ENCODE measurements around the gene LIPK. TPM values are rescaled to one million over a fixed set of nuclear protein-coding genes. Genes with fewer than 3 reads are reported as not detected.

The LIPK gene
- total RNA-seq, 1 donor from 2014 or later: not detected

DNA sequence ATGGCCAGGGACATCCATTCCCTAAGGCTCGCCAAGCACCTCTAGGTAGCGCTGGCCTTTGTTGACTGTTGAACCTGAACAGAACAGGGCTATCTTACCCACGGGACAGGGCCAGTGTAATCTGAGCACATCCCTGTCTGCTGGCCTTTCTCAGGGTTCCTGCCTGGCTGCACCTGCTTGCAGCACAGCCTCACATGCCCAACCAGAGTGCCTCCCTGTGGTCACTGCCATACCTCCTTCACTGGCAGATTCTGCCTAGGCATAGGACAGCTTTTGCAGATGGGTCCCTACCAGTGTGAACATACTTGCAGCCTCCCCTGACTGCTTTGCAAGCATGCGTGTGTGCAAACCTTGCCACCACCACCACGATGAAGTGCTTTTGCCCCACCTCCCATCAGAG is 38.0 kb downstream of the LIPK start:
- H3K4me3 ChIP-seq (ENCODE audit: low read depth, low read length): no peak overlapping the region
- TF ChIP-seq, protein P1, sequence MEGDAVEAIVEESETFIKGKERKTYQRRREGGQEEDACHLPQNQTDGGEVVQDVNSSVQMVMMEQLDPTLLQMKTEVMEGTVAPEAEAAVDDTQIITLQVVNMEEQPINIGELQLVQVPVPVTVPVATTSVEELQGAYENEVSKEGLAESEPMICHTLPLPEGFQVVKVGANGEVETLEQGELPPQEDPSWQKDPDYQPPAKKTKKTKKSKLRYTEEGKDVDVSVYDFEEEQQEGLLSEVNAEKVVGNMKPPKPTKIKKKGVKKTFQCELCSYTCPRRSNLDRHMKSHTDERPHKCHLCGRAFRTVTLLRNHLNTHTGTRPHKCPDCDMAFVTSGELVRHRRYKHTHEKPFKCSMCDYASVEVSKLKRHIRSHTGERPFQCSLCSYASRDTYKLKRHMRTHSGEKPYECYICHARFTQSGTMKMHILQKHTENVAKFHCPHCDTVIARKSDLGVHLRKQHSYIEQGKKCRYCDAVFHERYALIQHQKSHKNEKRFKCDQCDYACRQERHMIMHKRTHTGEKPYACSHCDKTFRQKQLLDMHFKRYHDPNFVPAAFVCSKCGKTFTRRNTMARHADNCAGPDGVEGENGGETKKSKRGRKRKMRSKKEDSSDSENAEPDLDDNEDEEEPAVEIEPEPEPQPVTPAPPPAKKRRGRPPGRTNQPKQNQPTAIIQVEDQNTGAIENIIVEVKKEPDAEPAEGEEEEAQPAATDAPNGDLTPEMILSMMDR (IDR thresholded peaks at IDR 0.05; ENCODE audit: insufficient read depth, low read length, poor library complexity, severe bottlenecking): peak; percentile 18
- DNase-seq (ENCODE audit: low read depth): no peak
- no peaks in the 10 kb centered on the region for H3K36me3 ChIP-seq (ENCODE audit: control insufficient read depth, insufficient read depth, low read length)
- no peaks in the 10 kb centered on the region for H3K27me3 ChIP-seq (ENCODE audit: control insufficient read depth, insufficient read depth, low read length)

DNA sequence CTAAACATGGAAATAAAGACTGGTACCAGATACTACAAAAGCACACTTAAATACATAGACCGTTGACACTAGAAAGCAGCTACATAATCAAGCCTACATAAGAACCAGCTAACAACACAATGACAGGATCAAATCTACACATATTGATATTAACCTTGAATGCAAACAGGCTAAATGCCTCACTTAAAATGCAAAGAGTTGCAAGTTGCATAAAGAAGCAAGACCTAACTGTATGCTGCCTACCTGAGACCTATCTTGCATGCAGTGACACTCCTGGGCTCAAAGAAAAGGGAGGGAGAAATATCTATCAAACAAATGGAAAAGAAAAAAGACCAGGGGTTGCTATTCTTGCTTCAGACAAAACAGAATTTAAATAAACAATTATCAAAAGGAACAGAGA is 39.6 kb downstream of the LIPK start:
- no peak for DNase-seq (ENCODE audit: low read depth)
- H3K4me3 ChIP-seq (ENCODE audit: low read depth, low read length): no peak overlapping the region
- H3K27me3 ChIP-seq (ENCODE audit: control insufficient read depth, insufficient read depth, low read length): no peaks in the 10 kb centered on the region
- no peaks in the 10 kb centered on the region for H3K36me3 ChIP-seq (ENCODE audit: control insufficient read depth, insufficient read depth, low read length)
- TF ChIP-seq, protein P1 (IDR thresholded peaks at IDR 0.05; ENCODE audit: insufficient read depth, low read length, poor library complexity, severe bottlenecking): no peak

DNA sequence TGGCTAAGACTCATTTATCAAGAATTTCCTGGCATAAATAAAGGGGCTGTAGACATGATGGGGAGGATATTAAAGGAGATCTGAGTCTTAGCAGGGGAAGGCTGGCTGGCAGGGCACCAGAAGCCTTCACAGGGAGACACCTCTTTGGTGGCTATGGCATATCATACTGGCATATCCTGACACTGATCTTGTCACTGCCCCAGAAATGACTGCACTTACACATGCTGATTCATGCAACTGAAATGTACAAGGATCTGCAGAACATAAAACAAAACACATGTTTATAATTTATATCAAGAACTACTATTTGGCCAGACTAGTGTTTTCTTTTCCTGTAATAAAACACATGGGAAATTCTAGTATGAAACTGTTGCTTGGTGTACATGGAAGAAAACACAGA is 48.2 kb downstream of the LIPK start:
- no peaks in the 10 kb centered on the region for H3K27me3 ChIP-seq (ENCODE audit: control insufficient read depth, insufficient read depth, low read length)
- DNase-seq (ENCODE audit: low read depth): no peak
- no peak overlapping the region for H3K4me3 ChIP-seq (ENCODE audit: low read depth, low read length)
- H3K36me3 ChIP-seq (ENCODE audit: control insufficient read depth, insufficient read depth, low read length): no peaks in the 10 kb centered on the region
- TF ChIP-seq, protein P1 (IDR thresholded peaks at IDR 0.05; ENCODE audit: insufficient read depth, low read length, poor library complexity, severe bottlenecking): no peak

DNA sequence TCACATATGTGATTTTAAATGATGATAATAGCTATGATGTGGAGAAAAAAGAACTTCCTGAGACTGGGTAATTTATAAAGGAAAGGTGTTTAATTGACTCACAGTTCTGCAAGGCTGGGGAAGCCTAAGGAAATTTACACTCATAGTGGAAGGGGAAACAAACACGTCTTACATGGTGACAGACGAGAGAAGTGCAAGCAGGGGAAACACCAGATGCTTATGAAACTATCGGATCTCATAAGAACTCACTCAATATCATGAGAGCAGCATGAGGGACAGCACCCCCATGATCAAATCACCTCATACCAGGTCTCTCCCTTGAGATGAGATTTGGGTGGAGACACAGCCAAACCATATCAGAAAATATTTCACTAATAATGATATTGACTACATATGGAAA is 49.7 kb downstream of the LIPK start:
- no peak for DNase-seq (ENCODE audit: low read depth)
- Histone ChIP-seq H3K4me3 (ENCODE audit: low read depth, low read length) (no peak overlapping the region), H3K27me3 (ENCODE audit: control insufficient read depth, insufficient read depth, low read length) (no peaks in the 10 kb centered on the region), H3K36me3 (ENCODE audit: control insufficient read depth, insufficient read depth, low read length) (no peaks in the 10 kb centered on the region)
- TF ChIP-seq, protein P1 (IDR thresholded peaks at IDR 0.05; ENCODE audit: insufficient read depth, low read length, poor library complexity, severe bottlenecking): no peak

DNA sequence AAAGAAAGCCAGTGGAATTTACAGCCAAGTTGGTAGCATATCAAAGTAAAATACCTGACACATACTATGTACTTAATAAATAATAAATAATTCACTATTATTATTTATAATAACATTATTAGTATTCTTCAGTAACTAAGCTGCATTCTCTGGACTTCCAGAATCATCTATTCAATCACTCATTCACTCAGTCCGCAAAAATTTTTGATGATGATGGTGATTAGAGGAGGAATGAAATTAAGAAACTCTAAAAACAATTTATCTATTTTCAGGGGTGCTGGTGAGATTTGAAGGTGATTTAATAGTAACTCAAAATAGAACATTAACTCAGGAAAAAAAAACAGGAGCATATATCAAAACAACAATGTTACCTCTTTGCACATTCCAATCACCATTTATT is 50.6 kb downstream of the LIPK start:
- H3K36me3 ChIP-seq (ENCODE audit: control insufficient read depth, insufficient read depth, low read length): no peaks in the 10 kb centered on the region
- H3K27me3 ChIP-seq (ENCODE audit: control insufficient read depth, insufficient read depth, low read length): no peaks in the 10 kb centered on the region
- DNase-seq (ENCODE audit: low read depth): no peak
- TF ChIP-seq, protein P1 (IDR thresholded peaks at IDR 0.05; ENCODE audit: insufficient read depth, low read length, poor library complexity, severe bottlenecking): no peak
- no peak overlapping the region for H3K4me3 ChIP-seq (ENCODE audit: low read depth, low read length)

DNA sequence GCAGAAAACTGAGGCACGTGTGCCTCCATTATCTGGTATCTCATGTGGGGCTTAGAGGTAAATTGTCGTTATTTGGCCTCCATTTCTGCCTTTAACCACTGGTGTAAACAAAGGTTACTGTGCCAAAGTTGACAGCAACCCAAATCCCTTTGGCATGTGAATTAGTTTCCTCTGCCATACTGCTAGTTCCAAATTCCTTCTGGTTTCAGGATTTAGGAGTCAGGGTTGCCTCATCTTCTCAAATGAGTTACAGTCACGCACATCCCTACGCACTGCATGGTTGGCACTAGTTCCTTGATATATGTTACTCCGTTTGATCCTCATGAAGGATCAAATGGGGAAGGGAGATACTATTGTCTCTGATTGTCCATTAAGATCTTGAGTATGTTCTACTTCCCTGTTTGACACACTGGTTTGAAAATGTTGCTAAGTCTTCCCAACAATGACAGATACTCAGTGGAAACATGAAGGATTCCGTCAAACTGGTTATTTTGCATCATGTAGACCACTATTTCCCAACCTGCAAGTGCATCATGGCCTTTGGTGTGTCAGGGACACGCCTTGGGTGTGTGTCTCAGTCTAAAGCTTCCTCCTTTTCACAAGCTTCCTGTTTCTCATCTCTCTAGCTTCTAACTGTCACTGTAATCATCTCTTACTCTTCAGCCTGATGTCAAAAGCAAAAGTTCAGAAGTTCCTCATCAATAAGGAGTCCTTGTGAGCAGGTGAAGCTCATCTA is 53.5 kb downstream of the LIPK start, which contains the start of gene LIPN:
Gene LIPN (plus strand): TSS at position 655 of the 736 bp plus-strand sequence. CDS start 1,386 bp downstream, outside the sequence.
- no peak within 1 kb of the TSS for H3K4me3 ChIP-seq (ENCODE audit: low read depth, low read length)
- TF ChIP-seq, protein P1 (IDR thresholded peaks at IDR 0.05; ENCODE audit: insufficient read depth, low read length, poor library complexity, severe bottlenecking): no peak
- no peaks in the 10 kb centered on the region for H3K27me3 ChIP-seq (ENCODE audit: control insufficient read depth, insufficient read depth, low read length)
- H3K36me3 ChIP-seq (ENCODE audit: control insufficient read depth, insufficient read depth, low read length): no peaks in the 10 kb centered on the region
- DNase-seq (ENCODE audit: low read depth): no peak
